HL-60 (cell line): ENCODE results near the gene LRRC4C.

ENCODE experiments used
- DNase-seq, 2 experiments: peaks; one replicate each; pipeline ENCODE4 v3.0.0-alpha.2; 2010 to 2020; ENCODE audit warnings: low read depth in 1 of 2, low spot score in 1 of 2
- H3K27ac ChIP-seq: fragments of 250-450 bp; sonication (Bioruptor Pico); replicated peaks from 2 replicates; pipeline ENCODE4 v1.5.1; 2020; ENCODE audit warnings: mild to moderate bottlenecking, moderate library complexity
- H3K27me3 ChIP-seq: fragments of 250-450 bp; sonication (Bioruptor Pico); 2 replicates; pipeline ENCODE4 v1.5.1; 2021; ENCODE audit warnings: mild to moderate bottlenecking, moderate library complexity; ENCODE audit not compliant: insufficient read depth, poor library complexity, severe bottlenecking
- H3K4me3 ChIP-seq: replicated peaks from 2 replicates; pipeline ENCODE4 v1.5.1; 2011; ENCODE audit warnings: mild to moderate bottlenecking, control low read depth, low read length; ENCODE audit not compliant: insufficient read depth
- CTCF ChIP-seq: IDR thresholded peaks from one replicate; pipeline ENCODE4 v1.5.1; 2011; ENCODE audit warnings: low read length, control low read depth, inconsistent platforms; ENCODE audit not compliant: insufficient read depth
- GABPA ChIP-seq: IDR thresholded peaks from 2 replicates; pipeline ENCODE4 v1.6.1; 2012; ENCODE audit warnings: low read depth
- POLR2AphosphoS5 ChIP-seq: IDR thresholded peaks from 2 replicates; pipeline ENCODE4 v1.6.1; 2012; ENCODE audit warnings: low read depth
- REST ChIP-seq: IDR thresholded peaks from 2 replicates; pipeline ENCODE4 v1.6.1; 2012; ENCODE audit warnings: low read depth; ENCODE audit not compliant: insufficient replicate concordance
- SPI1 ChIP-seq: IDR thresholded peaks from 2 replicates; pipeline ENCODE4 v1.6.1; 2012; ENCODE audit warnings: low read depth, mild to moderate bottlenecking, borderline replicate concordance

The LRRC4C gene

GRCh38 chr11:41283191-41283930 lies 176.1 kb downstream of the LRRC4C start:
- no peak for TF ChIP-seq GABPA
- TF ChIP-seq POLR2AphosphoS5 = no peak
- no peak for TF ChIP-seq REST
- no peak for TF ChIP-seq SPI1
- no peak for TF ChIP-seq CTCF
- Histone ChIP-seq H3K27ac (no peak overlapping the region), H3K27me3 (no peaks in the 10 kb centered on the region), H3K4me3 (no peak overlapping the region)
- no peak for DNase-seq

- TF ChIP-seq REST (no peak), SPI1 (no peak)
- no peak overlapping the region for H3K27ac ChIP-seq
- H3K4me3 ChIP-seq = no peak overlapping the region
- no peak for DNase-seq
- no peaks in the 10 kb centered on the region for H3K27me3 ChIP-seq
Observed at GRCh38 chr11:41282395-41282794, 177.1 kb downstream of the LRRC4C start.

GRCh38 chr11:41281131-41281742 lies 178.2 kb downstream of the LRRC4C start:
- no peaks in the 10 kb centered on the region for H3K27me3 ChIP-seq
- no peak for DNase-seq
- H3K27ac ChIP-seq = no peak overlapping the region
- H3K4me3 ChIP-seq = no peak overlapping the region
- TF ChIP-seq REST (no peak), GABPA (no peak), POLR2AphosphoS5 (no peak), SPI1 (no peak), CTCF (no peak)
